ENCODE results near the gene CLNK. TPM values are rescaled to one million over a fixed set of nuclear protein-coding genes. Genes with fewer than 3 reads are reported as not detected.

The CLNK gene, protein sequence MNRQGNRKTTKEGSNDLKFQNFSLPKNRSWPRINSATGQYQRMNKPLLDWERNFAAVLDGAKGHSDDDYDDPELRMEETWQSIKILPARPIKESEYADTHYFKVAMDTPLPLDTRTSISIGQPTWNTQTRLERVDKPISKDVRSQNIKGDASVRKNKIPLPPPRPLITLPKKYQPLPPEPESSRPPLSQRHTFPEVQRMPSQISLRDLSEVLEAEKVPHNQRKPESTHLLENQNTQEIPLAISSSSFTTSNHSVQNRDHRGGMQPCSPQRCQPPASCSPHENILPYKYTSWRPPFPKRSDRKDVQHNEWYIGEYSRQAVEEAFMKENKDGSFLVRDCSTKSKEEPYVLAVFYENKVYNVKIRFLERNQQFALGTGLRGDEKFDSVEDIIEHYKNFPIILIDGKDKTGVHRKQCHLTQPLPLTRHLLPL
- not detected in 5 replicates for total RNA-seq (2022; extraction: Qiagen RNA extraction; ENCODE audit: low read depth)

DNA sequence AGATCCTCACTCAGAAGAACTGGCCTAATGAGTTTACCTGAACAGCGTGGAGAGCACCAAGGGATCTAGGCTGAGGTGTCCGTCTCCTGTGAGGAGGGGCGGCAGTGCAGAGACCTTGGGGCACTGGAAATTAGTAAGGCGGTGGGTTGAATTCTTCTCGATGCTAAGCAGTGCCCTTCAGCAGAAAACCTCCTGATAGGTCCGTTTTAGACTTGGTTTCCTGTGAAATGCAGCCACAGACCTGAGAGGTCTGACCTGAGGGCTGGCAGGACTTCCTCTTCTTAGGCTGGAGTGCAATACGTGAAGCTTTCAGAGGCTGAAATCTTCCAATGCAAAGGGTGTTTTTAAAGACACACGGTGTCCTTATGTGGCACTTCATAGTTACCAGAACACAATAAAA lies at the start of gene CLNK:
Gene CLNK (minus strand): TSS at position 138 of the 400 bp plus-strand sequence. CDS start 16,899 bp downstream, outside the sequence.

DNA sequence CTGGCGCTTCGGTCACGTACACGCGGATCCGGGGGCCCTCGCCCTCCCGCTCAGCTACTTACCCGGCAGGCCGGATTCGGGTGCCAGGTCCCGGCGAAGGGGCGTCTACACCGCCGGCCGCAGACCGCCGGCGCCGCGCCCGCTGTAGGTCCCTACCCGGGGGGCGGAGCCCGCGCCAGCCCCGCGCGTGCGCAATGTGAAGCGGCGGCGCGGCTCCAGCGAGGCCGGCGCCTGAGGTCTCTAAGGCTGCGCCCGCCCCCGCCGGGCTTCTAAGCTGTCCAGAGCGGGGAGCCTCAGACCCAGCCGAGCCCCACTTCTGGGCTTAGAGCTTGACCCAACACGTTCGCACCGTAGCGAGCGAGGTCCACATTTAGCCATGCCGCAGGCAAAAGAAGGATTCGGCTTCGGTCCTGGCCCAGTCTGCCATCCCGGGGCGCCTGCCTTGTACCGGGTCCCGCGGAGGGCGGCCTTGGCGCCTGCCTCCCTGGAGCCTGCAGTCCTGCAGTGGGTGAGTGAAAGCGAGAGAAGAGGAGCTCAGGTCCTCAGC lies 227.2 kb downstream of the CLNK start, which contains the start of gene ZNF518B:
Gene ZNF518B (minus strand): TSS at position 172 of the 547 bp plus-strand sequence. CDS start 11,098 bp downstream, outside the sequence.

Other genes with a start within 250 kb of the CLNK start
- 1.5 to 3.9 TPM (median 3.5 TPM) in 5 replicates for gene ZNF518B, start 227.3 kb downstream of the CLNK start, total RNA-seq (2022; extraction: Qiagen RNA extraction; ENCODE audit: low read depth)

Data from A549 treated with RU486 at 1 μM for 4 hours (cell line).